ENCODE measurements around the gene OPCML.

DNA sequence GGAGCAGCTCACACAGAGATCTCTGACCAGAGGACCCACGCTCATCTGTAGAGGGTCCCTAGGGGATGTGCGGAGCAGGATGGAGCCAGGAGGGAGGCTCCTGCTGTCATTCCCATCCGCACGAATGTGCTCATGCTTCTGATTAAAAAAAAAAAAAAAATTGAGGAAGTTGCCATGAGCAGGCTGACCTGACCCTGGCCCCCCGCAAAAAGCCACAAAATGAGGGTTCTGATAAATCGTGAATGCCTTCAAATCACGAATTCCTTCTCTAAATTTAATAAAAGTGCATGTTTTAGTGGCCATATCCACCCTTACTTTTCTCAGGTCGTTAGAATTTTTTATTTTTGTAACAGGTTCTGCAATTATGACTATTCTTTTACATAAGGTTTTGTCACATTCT, 378.2 kb downstream of the OPCML start:
- TF ChIP-seq, protein P1, sequence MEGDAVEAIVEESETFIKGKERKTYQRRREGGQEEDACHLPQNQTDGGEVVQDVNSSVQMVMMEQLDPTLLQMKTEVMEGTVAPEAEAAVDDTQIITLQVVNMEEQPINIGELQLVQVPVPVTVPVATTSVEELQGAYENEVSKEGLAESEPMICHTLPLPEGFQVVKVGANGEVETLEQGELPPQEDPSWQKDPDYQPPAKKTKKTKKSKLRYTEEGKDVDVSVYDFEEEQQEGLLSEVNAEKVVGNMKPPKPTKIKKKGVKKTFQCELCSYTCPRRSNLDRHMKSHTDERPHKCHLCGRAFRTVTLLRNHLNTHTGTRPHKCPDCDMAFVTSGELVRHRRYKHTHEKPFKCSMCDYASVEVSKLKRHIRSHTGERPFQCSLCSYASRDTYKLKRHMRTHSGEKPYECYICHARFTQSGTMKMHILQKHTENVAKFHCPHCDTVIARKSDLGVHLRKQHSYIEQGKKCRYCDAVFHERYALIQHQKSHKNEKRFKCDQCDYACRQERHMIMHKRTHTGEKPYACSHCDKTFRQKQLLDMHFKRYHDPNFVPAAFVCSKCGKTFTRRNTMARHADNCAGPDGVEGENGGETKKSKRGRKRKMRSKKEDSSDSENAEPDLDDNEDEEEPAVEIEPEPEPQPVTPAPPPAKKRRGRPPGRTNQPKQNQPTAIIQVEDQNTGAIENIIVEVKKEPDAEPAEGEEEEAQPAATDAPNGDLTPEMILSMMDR (IDR thresholded peaks at IDR 0.05), result no peak
- no peak for TF ChIP-seq EP300 (IDR thresholded peaks at IDR 0.05)
- no peak for TF ChIP-seq POLR2AphosphoS5 (IDR thresholded peaks at IDR 0.05)

Measured in esophagus muscularis mucosa (tissue), 4 donors.